Brain microvascular endothelial cell (primary cell): Measurements from ENCODE around the gene QSER1.

ENCODE experiments used
- DNase-seq: peaks from one replicate; pipeline ENCODE4 v3.0.0-alpha.2; 2020
- H3K27ac ChIP-seq: fragments of 250-450 bp; sonication (Bioruptor Pico); 2 replicates; pipeline ENCODE4 v1.5.1; 2020; ENCODE audit warnings: mild to moderate bottlenecking, moderate library complexity
- H3K27me3 ChIP-seq: fragments of 250-450 bp; sonication (Bioruptor Pico); replicated peaks from 2 replicates; pipeline ENCODE4 v1.5.1; 2020; ENCODE audit warnings: mild to moderate bottlenecking
- H3K36me3 ChIP-seq: fragments of 250-450 bp; sonication (Bioruptor Pico); replicated peaks from 2 replicates; pipeline ENCODE4 v1.5.1; 2020; ENCODE audit warnings: mild to moderate bottlenecking
- H3K4me3 ChIP-seq: 2 replicates; pipeline ENCODE4 v1.5.1; 2011; ENCODE audit warnings: low read depth, mild to moderate bottlenecking, control low read depth, low read length, moderate library complexity
- in situ Hi-C: cut with HindIII; loops from 2 replicates; pipeline ENCODE4 v1.10.0; 2017; ENCODE audit warnings: low sequenced_read_pairs, low pct_ligation_motif_present
- TF ChIP-seq, protein P1 (sequence below): IDR thresholded peaks from 2 replicates; pipeline ENCODE4 v1.5.1; 2011; ENCODE audit warnings: low read depth, mild to moderate bottlenecking, moderate library complexity, low read length, control low read depth, inconsistent platforms; ENCODE audit errors: missing control alignments

Gene QSER1

DNA sequence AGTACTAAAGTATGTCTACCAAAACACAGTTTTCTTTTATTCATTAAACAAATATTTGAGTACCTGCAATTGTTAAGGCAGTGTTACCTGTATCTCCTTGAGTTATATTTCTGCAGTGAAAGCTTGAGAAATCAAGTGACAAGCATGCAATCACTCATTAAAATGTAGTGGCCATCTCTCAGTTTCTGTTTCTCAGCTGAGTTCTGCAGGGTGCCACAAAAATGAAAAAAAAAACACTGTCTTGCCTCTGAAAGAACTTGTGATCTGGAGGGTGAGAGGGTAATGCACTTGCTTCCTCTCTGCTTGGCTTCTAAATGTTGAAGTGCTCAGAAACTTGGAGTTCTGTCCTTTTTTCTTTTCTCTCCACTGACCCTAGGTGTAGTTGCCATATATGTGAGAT, 6.8 kb downstream of the QSER1 start:
- no peak for DNase-seq
- Histone ChIP-seq H3K27me3 (no peaks in the 10 kb centered on the region), H3K27ac (no peak overlapping the region), H3K4me3 (no peak overlapping the region), H3K36me3 (no peaks in the 10 kb centered on the region)
- in situ Hi-C loops: no loop called here
- TF ChIP-seq, protein P1, sequence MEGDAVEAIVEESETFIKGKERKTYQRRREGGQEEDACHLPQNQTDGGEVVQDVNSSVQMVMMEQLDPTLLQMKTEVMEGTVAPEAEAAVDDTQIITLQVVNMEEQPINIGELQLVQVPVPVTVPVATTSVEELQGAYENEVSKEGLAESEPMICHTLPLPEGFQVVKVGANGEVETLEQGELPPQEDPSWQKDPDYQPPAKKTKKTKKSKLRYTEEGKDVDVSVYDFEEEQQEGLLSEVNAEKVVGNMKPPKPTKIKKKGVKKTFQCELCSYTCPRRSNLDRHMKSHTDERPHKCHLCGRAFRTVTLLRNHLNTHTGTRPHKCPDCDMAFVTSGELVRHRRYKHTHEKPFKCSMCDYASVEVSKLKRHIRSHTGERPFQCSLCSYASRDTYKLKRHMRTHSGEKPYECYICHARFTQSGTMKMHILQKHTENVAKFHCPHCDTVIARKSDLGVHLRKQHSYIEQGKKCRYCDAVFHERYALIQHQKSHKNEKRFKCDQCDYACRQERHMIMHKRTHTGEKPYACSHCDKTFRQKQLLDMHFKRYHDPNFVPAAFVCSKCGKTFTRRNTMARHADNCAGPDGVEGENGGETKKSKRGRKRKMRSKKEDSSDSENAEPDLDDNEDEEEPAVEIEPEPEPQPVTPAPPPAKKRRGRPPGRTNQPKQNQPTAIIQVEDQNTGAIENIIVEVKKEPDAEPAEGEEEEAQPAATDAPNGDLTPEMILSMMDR: no peak

DNA sequence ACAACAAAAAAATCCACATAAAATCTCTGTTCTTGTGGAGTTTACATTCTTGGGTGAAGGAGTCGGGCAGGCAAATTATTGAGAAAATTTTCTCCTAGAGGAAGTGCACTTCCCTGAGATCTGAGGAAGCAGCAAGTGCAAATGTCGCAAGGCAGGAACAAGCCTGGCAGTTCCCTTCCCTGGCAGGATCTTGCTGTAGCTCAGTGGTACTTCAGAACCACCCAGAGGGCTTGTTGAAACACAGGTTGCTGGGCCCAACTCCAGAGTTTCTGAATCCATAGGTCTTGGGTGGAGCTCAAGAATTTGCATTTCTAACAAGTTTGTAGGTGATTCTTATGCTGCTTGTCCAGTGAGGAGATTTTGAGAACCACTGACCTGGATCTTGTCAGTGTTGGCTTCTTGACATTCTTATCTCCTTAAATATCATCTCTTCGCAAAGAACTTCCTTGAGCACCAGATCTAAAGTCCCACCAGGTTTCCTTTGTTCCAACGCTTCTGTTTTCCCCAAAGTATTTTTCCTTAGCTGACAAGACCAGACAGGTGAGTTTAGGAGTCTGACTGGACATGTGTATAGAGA, 9.6 kb downstream of the QSER1 start:
- Histone ChIP-seq H3K4me3 (no peak overlapping the region), H3K27ac (no peak overlapping the region), H3K36me3 (no peaks in the 10 kb centered on the region), H3K27me3 (no peaks in the 10 kb centered on the region)
- DNase-seq: no peak
- in situ Hi-C loops: no loop called here
- TF ChIP-seq, protein P1: no peak

DNA sequence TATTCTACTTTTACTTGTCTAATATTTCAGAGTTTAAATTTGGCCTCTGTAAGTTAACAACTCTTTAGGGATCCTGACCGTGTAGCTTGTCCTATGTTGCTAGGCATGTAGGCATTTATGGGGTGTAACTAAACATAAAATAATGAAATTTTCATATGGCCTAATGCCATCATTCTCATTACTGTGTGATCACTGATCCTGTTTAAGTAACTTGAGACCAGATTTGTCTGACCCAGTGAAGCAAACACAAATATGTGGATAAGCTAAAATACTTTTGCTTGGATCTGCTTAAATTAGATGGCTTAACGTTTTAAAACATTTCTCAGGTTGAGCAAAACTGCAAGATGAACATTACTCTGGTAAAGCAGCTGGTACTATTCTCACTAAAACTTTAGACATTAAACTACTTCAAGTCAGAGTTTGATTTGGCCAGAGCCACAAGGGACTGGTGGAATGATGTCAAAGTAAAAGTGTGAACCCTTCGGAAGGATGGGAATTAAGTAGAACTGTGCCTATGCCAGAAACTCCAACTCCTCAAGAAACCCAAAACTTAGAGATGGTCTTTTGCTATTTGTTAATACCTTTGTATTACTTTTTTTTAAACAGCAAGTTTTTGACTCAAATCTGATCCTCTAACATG, 12.5 kb downstream of the QSER1 start:
- Histone ChIP-seq H3K27ac (no peak overlapping the region), H3K36me3 (no peaks in the 10 kb centered on the region), H3K27me3 (no peaks in the 10 kb centered on the region), H3K4me3 (no peak overlapping the region)
- in situ Hi-C loops: no loop called here
- no peak for DNase-seq
- TF ChIP-seq, protein P1: no peak

DNA sequence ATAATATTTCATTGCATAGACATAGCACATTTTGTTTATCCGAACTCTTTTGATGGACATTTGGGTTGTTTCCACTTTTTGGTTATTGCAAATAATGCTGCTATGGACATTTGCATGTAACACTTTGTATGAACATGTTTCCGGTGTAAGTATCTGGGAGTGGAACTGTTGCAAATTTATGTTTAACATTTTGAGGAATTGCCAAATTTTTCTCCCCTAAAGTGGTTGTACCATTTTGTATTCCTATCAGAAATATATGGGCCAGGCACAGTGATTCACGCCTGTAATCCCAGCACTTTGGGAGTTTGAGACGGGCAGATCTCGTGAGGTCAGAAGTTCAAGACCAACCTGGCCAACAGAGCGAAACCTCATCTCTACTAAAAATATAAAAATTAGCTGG, 16.0 kb downstream of the QSER1 start:
- Histone ChIP-seq H3K27me3 (no peaks in the 10 kb centered on the region), H3K27ac (no peak overlapping the region), H3K36me3 (no peaks in the 10 kb centered on the region), H3K4me3 (no peak overlapping the region)
- DNase-seq: no peak
- TF ChIP-seq, protein P1: no peak
- in situ Hi-C loops: no loop called here

DNA sequence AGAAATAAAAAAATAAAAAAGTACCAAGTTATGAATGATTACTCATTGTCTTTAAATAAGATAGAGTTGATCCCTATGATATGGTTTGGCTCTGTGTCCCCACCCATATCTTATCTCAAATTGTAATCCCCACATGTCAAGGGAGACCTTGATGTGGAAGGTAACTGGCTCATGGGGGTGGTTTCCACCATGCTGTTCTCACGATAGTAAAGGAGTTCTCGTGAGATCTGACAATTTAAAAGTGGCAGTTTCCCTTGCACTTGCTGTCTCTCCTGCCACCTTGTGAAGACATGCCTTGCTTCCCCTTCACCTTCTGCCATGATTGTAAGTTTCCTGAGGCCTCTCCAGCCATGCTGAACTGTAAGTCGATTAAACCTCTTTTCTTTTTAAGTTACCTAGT, 18.8 kb downstream of the QSER1 start:
- no peak overlapping the region for H3K27ac ChIP-seq
- no peak for DNase-seq
- H3K4me3 ChIP-seq: no peak overlapping the region
- H3K27me3 ChIP-seq: no peaks in the 10 kb centered on the region
- TF ChIP-seq, protein P1: no peak
- no peaks in the 10 kb centered on the region for H3K36me3 ChIP-seq
- in situ Hi-C loops: no loop called here

DNA sequence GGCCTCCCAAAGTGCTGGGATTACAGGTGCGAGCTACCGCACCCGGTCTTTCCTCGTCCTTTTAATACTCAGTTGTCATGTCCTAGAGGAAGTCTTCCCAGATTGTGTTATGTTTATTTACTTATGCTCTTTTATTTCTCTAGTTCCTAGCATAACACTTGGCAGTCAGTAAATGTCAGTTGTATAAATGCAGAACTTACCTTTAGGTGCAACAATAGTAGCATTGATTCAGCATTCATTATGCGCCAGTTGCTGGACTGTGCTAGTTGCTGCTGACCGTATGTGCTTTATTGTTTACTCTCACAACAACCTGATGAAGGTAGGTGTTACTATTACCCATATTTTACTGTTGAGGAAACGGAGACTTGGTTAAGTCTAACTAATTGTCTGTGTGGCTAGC, 20.8 kb downstream of the QSER1 start:
- no peak overlapping the region for H3K27ac ChIP-seq
- no peaks in the 10 kb centered on the region for H3K27me3 ChIP-seq
- no peaks in the 10 kb centered on the region for H3K36me3 ChIP-seq
- DNase-seq: no peak
- no peak overlapping the region for H3K4me3 ChIP-seq
- TF ChIP-seq, protein P1: no peak
- in situ Hi-C loops: no loop called here
